Activated CD4-positive, alpha-beta T cell treated with anti-CD3 and anti-CD28 coated beads, Interleukin-2, amount 50 U/mL, for 16 hours (primary cell): ENCODE measurements around the gene EPS8L3.
A peak's percentile ranks its signal among the peaks of the same experiment; 100 is the strongest.

Source experiments
- DNase-seq: peaks from one replicate; pipeline ENCODE4 v3.0.0-alpha.2; 2020

Gene EPS8L3

GRCh38 chr1:109793089-109793485, 29.4 kb upstream of the EPS8L3 start:
- no peak for DNase-seq

GRCh38 chr1:109792056-109792831, 28.5 kb upstream of the EPS8L3 start:
- DNase-seq: no peak

- no peak for DNase-seq
These were observed 27.8 kb upstream of the EPS8L3 start for GRCh38 chr1:109791495-109792043.

GRCh38 chr1:109790735-109791494, 27.2 kb upstream of the EPS8L3 start:
- DNase-seq: peak; percentile 88

- no peak for DNase-seq
These were observed 26.6 kb upstream of the EPS8L3 start for GRCh38 chr1:109790329-109790728.

GRCh38 chr1:109789551-109790180, 25.9 kb upstream of the EPS8L3 start:
- no peak for DNase-seq

- no peak for DNase-seq
These were observed 25.2 kb upstream of the EPS8L3 start for GRCh38 chr1:109788695-109789521.

- DNase-seq: peak; percentile 41
These were observed 24.3 kb upstream of the EPS8L3 start for GRCh38 chr1:109787845-109788601.

- no peak for DNase-seq
These were observed 23.6 kb upstream of the EPS8L3 start for GRCh38 chr1:109787211-109787844.

- no peak for DNase-seq
These were observed 22.9 kb upstream of the EPS8L3 start for GRCh38 chr1:109786531-109787021.

- no peak for DNase-seq
These were observed 22.4 kb upstream of the EPS8L3 start for GRCh38 chr1:109786112-109786480.

GRCh38 chr1:109785446-109786111, 21.9 kb upstream of the EPS8L3 start:
- DNase-seq: no peak

- no peak for DNase-seq
These were observed 21.0 kb upstream of the EPS8L3 start for GRCh38 chr1:109784551-109785252.

- no peak for DNase-seq
These were observed 19.7 kb upstream of the EPS8L3 start for GRCh38 chr1:109783436-109783835.

- DNase-seq: no peak
These were observed 19.2 kb upstream of the EPS8L3 start for GRCh38 chr1:109782927-109783326.

- no peak for DNase-seq
These were observed 18.8 kb upstream of the EPS8L3 start for GRCh38 chr1:109782514-109782913.

- DNase-seq: no peak
These were observed 18.1 kb upstream of the EPS8L3 start for GRCh38 chr1:109781806-109782205.

GRCh38 chr1:109780982-109781381, 17.3 kb upstream of the EPS8L3 start:
- no peak for DNase-seq

GRCh38 chr1:109777980-109778625, 14.4 kb upstream of the EPS8L3 start:
- no peak for DNase-seq
